PC-3 (cell line): ENCODE results near the gene HDAC4. TPM values are rescaled to one million over a fixed set of nuclear protein-coding genes. Genes with fewer than 3 reads are reported as not detected.

Source experiments
- ATAC-seq: fragments of 200-7000 bp; cut with Tn5 transposase; 2 replicates; pipeline ENCODE4 v1.9.1; 2020; ENCODE audit warnings: mild to moderate bottlenecking, moderate library complexity
- BruUV-seq: library from RNA; stranded (reverse); fragments of 400-500 nt; replicated peaks from 2 replicates; lab custom pipeline; 2021; lab: Mats Ljungman, UMichigan
- CTCF ChIA-PET: fragments of 300-600 bp; sonication (Branson Sonifier 250); formaldehyde crosslinking; loops from one replicate; lab custom pipeline; 2022; ENCODE audit warnings: antibody characterized with exemption; lab: Charles Lee
- POLR2A ChIA-PET: fragments of 300-600 bp; sonication (Branson Sonifier 250); formaldehyde crosslinking; loops from one replicate; lab custom pipeline; 2022; ENCODE audit warnings: antibody characterized with exemption; ENCODE audit not compliant: unreplicated experiment; lab: Charles Lee
- DNase-seq: peaks from one replicate; pipeline ENCODE4 v3.0.0-alpha.2; 2015
- H2AFZ ChIP-seq: fragments of 300-600 bp; sonication (generic); 2 replicates; pipeline ENCODE4 v1.6.0; 2016; ENCODE audit warnings: antibody characterized with exemption, low read length
- H3F3A ChIP-seq: fragments of 300-600 bp; sonication (generic); one replicate; pipeline ENCODE4 v1.6.0; 2017; ENCODE audit warnings: antibody characterized with exemption, low read length, control low read depth, mild to moderate bottlenecking; ENCODE audit not compliant: unreplicated experiment
- H3K27ac ChIP-seq: fragments of 300-600 bp; sonication (generic); 2 replicates; pipeline ENCODE4 v1.5.1; 2016; ENCODE audit warnings: mild to moderate bottlenecking, low read length
- H3K27me3 ChIP-seq: fragments of 300-600 bp; sonication (generic); 2 replicates; pipeline ENCODE4 v1.6.1; 2016; ENCODE audit warnings: low read length, mixed read lengths
- H3K36me3 ChIP-seq: fragments of 300-600 bp; sonication (generic); 2 replicates; pipeline ENCODE4 v1.6.1; 2016; ENCODE audit warnings: low read depth, mixed run types, low read length, mixed read lengths
- H3K4me1 ChIP-seq: fragments of 300-600 bp; sonication (generic); 2 replicates; pipeline ENCODE4 v1.5.1; 2016; ENCODE audit warnings: low read length; ENCODE audit not compliant: insufficient read depth
- H3K4me2 ChIP-seq: fragments of 300-600 bp; sonication (generic); 2 replicates; pipeline ENCODE4 v1.6.0; 2016; ENCODE audit warnings: low read length
- H3K4me3 ChIP-seq: fragments of 300-600 bp; sonication (generic); 2 replicates; pipeline ENCODE4 v1.5.1; 2016; ENCODE audit warnings: mild to moderate bottlenecking, low read length, mixed read lengths
- H3K79me2 ChIP-seq: fragments of 300-600 bp; sonication (generic); 2 replicates; pipeline ENCODE4 v1.6.1; 2017; ENCODE audit warnings: low read length, mixed read lengths
- H3K9ac ChIP-seq: fragments of 300-600 bp; sonication (generic); 2 replicates; pipeline ENCODE4 v1.6.0; 2016; ENCODE audit warnings: mild to moderate bottlenecking, low read length
- H3K9me2 ChIP-seq: fragments of 300-600 bp; sonication (generic); replicated peaks from 2 replicates; pipeline ENCODE4 v1.6.1; 2016; ENCODE audit warnings: mixed run types, low read length, mixed read lengths
- H3K9me3 ChIP-seq: fragments of 300-600 bp; sonication (generic); 2 replicates; pipeline ENCODE4 v1.6.1; 2016; ENCODE audit warnings: low read length, mixed read lengths
- H4K20me1 ChIP-seq: fragments of 300-600 bp; sonication (generic); 2 replicates; pipeline ENCODE4 v1.6.1; 2016; ENCODE audit warnings: low read length, mixed read lengths
- EZH2 ChIP-seq: fragments of 300-600 bp; sonication (generic); IDR thresholded peaks from one replicate; pipeline ENCODE4 v1.6.1; 2017; ENCODE audit warnings: antibody characterized with exemption, mild to moderate bottlenecking, low read length; ENCODE audit not compliant: unreplicated experiment
- EZH2phosphoT487 ChIP-seq: fragments of 300-600 bp; sonication (generic); IDR thresholded peaks from 2 replicates; pipeline ENCODE4 v1.6.1; 2018; ENCODE audit warnings: mild to moderate bottlenecking, antibody characterized with exemption, low read length, borderline replicate concordance
- intact Hi-C: fragments of 100-400 bp; cut with micrococcal nuclease; formaldehyde crosslinking; loops from 2 replicates; pipeline ENCODE4 v1.9.0; 2023
- total RNA-seq: library from RNA; depleted of rRNA; stranded (reverse); fragments of >200 nt; gene quantifications from 2 replicates; pipeline ENCODE4 v1.2.3, GENCODE V29; 2014
- TF ChIP-seq, protein P1 (sequence below): fragments of 300-600 bp; sonication (generic); conservative IDR thresholded peaks from 2 replicates; pipeline ENCODE4 v1.5.1; 2017; ENCODE audit warnings: antibody characterized with exemption, low read depth, mild to moderate bottlenecking, low read length

The HDAC4 gene
- total RNA-seq, 1 experiment from 2014 or later: 8.5 TPM

DNA sequence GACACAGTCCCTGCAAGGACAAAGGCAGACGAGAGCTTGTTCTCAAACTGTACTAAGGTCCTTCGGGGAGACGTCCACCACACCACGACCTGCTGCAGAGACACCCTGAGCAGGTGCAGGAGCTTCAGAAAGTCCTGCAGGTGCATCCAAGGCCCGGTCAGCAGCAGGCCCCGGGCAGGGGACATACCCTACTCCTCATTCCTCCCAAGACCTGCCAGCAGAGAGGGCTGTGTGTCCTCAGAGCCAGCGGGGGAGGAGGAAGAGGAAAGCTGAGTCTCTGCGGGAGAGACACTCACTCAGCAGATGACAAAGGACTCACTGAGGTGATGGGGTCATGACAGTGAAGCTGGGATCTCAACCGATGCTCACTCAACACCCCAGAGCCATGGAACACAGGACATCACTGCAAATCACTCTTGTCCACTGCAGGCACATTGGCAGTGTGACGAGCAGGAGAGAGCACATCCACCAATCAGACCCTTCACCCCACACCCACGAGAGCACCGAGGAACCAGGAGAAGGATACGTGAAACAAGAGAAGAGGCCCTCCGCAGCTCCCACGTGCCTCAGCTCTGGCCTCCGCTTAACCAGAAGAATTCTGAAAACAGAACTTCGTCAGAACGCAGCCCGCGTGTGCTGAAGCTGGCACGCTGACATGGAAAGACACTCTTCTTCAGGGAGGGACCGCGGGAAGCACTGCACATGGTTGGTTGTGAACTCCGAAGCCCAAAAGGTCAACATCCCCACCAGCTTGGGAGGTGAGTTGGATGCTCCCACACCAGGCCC is 9.3 kb downstream of the HDAC4 start:
- H4K20me1 ChIP-seq: no peaks in the 10 kb centered on the region
- no peak overlapping the region for H3K4me2 ChIP-seq
- H3K36me3 ChIP-seq: no peaks in the 10 kb centered on the region
- ChIA-PET POLR2A (no interaction called here), CTCF (no interaction called here)
- no peaks in the 10 kb centered on the region for H3K27me3 ChIP-seq
- no peak overlapping the region for H3K9ac ChIP-seq
- H3F3A ChIP-seq: no peaks in the 10 kb centered on the region
- DNase-seq (no peak), ATAC-seq (no peak)
- no peak overlapping the region for H3K27ac ChIP-seq
- no peak overlapping the region for H2AFZ ChIP-seq
- H3K9me3 ChIP-seq: no peaks in the 10 kb centered on the region
- no peak overlapping the region for H3K4me3 ChIP-seq
- no TSS peak for BruUV-seq
- H3K9me2 ChIP-seq: no peaks in the 10 kb centered on the region
- TF ChIP-seq EZH2: no peak
- TF ChIP-seq, protein P1, sequence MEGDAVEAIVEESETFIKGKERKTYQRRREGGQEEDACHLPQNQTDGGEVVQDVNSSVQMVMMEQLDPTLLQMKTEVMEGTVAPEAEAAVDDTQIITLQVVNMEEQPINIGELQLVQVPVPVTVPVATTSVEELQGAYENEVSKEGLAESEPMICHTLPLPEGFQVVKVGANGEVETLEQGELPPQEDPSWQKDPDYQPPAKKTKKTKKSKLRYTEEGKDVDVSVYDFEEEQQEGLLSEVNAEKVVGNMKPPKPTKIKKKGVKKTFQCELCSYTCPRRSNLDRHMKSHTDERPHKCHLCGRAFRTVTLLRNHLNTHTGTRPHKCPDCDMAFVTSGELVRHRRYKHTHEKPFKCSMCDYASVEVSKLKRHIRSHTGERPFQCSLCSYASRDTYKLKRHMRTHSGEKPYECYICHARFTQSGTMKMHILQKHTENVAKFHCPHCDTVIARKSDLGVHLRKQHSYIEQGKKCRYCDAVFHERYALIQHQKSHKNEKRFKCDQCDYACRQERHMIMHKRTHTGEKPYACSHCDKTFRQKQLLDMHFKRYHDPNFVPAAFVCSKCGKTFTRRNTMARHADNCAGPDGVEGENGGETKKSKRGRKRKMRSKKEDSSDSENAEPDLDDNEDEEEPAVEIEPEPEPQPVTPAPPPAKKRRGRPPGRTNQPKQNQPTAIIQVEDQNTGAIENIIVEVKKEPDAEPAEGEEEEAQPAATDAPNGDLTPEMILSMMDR: no peak
- no peak for TF ChIP-seq EZH2phosphoT487
- H3K79me2 ChIP-seq: peaks cover 59% of the 10 kb centered on the region
- no peaks in the 10 kb centered on the region for H3K4me1 ChIP-seq
- intact Hi-C loops: no loop called here

DNA sequence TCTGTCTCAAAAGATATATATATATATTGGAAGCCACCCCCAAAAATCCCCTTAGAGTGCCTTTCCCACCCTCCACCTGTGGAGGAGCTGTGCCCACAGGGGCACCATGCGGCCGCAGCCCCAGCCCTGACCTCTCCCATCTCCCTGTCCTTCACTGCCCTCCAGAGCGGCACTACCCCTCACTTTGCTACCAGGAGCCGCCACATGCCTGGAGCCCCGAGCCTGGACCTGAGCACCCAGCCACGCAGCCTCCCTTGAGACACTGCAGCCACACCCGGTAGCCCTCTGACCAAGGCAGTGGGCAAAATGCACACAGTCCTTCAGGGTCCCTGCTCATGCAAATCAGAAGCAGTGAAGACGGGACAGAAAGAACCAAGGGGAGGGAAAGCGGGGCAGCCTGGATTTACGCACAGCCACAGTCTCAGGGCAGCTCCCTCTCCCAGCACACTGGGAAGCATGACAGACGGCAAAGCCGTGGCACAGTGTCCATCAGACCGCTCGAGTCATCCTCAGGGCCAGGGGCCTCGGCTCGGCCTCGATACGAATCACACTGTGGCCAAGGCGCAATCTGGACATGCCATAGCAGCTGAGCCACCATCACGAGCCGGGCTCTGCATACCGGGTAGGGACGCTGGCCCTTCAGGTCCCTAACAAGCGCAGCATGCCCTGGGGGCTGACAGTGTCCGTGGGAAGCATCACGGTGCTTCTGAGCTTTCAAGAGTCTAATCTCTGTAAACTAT is 10.1 kb downstream of the HDAC4 start:
- no peak overlapping the region for H3K27ac ChIP-seq
- BruUV-seq: no TSS peak
- no peak for ATAC-seq
- no peak overlapping the region for H3K9ac ChIP-seq
- peaks cover 52% of the 10 kb centered on the region for H3K79me2 ChIP-seq
- CTCF ChIA-PET: no interaction called here
- no peak overlapping the region for H2AFZ ChIP-seq
- H3K4me2 ChIP-seq: no peak overlapping the region
- no peaks in the 10 kb centered on the region for H3K9me2 ChIP-seq
- TF ChIP-seq, protein P1: no peak
- TF ChIP-seq EZH2 (no peak), EZH2phosphoT487 (no peak)
- intact Hi-C loops: no loop called here
- no peaks in the 10 kb centered on the region for H3K27me3 ChIP-seq
- H3K9me3 ChIP-seq: no peaks in the 10 kb centered on the region
- DNase-seq: no peak
- no peaks in the 10 kb centered on the region for H3K36me3 ChIP-seq
- H4K20me1 ChIP-seq: no peaks in the 10 kb centered on the region
- no peaks in the 10 kb centered on the region for H3K4me1 ChIP-seq
- H3F3A ChIP-seq: no peaks in the 10 kb centered on the region
- no peak overlapping the region for H3K4me3 ChIP-seq
- POLR2A ChIA-PET: no interaction called here
